IPS DF 19.7 (cell line): ENCODE results near the gene CYP2B6.
"Not testable (repeated sequence)": the region's sequence is repeated elsewhere in the genome, so short reads cannot be mapped to it uniquely, and the experiment has no call there.

Experiments
- DNase-seq: peaks from one replicate; pipeline ENCODE4 v3.0.0-alpha.2; 2013; ENCODE audit warnings: low read depth, low spot score

CYP2B6 gene

GRCh38 chr19:40990972-40991381 lies at the start of gene CYP2B6:
Gene CYP2B6, plus strand, starts transcription at chr19:40991282. Its CDS starts 24 bp downstream, at chr19:40991306.
- DNase-seq, result no peak

GRCh38 chr19:40941481-40942219 lies 49.4 kb upstream of the CYP2B6 start:
- DNase-seq, result no peak

- no peak for DNase-seq
Measured at GRCh38 chr19:40945645-40946044, 45.4 kb upstream of the CYP2B6 start.

GRCh38 chr19:40947114-40947513 lies 44.0 kb upstream of the CYP2B6 start:
- DNase-seq, result no peak

- no peak for DNase-seq
Measured at GRCh38 chr19:40947573-40947972, 43.5 kb upstream of the CYP2B6 start.

- DNase-seq, result no peak
Measured at GRCh38 chr19:40948580-40949299, 42.3 kb upstream of the CYP2B6 start.

- DNase-seq, result no peak
Measured at GRCh38 chr19:40954573-40954972, 36.5 kb upstream of the CYP2B6 start.

GRCh38 chr19:40959338-40959737 lies 31.7 kb upstream of the CYP2B6 start:
- no peak for DNase-seq

- DNase-seq, result no peak
Measured at GRCh38 chr19:40960062-40960685, 30.9 kb upstream of the CYP2B6 start.

- DNase-seq, result no peak
Measured at GRCh38 chr19:40960780-40961179, 30.3 kb upstream of the CYP2B6 start.

- no peak for DNase-seq
Measured at GRCh38 chr19:40962460-40962961, 28.6 kb upstream of the CYP2B6 start.

- DNase-seq, result not testable (repeated sequence)
Measured at GRCh38 chr19:40964361-40964760, 26.7 kb upstream of the CYP2B6 start.

GRCh38 chr19:40965351-40965750 lies 25.7 kb upstream of the CYP2B6 start:
- DNase-seq, result not testable (repeated sequence)

- DNase-seq, result not testable (repeated sequence)
Measured at GRCh38 chr19:40966591-40966990, 24.5 kb upstream of the CYP2B6 start.

- not testable (repeated sequence) for DNase-seq
Measured at GRCh38 chr19:40968065-40968464, 23.0 kb upstream of the CYP2B6 start.

GRCh38 chr19:40969721-40970120 lies 21.4 kb upstream of the CYP2B6 start:
- not testable (repeated sequence) for DNase-seq

- not testable (repeated sequence) for DNase-seq
Measured at GRCh38 chr19:40970396-40971345, 20.4 kb upstream of the CYP2B6 start.

- peak; percentile 77 for DNase-seq
Measured at GRCh38 chr19:40974633-40975037, 16.4 kb upstream of the CYP2B6 start.

GRCh38 chr19:40976134-40976533 lies 14.9 kb upstream of the CYP2B6 start:
- DNase-seq, result no peak

- no peak for DNase-seq
Measured at GRCh38 chr19:40976724-40977123, 14.4 kb upstream of the CYP2B6 start.

GRCh38 chr19:40979759-40980158 lies 11.3 kb upstream of the CYP2B6 start:
- not testable (repeated sequence) for DNase-seq
